SK-N-SH (cell line): ENCODE data around the gene SINHCAF. TPM values are rescaled to one million over a fixed set of nuclear protein-coding genes. Genes with fewer than 3 reads are reported as not detected.

ENCODE experiments used
- CTCF ChIA-PET: fragments of 300-600, 350-600 bp; formaldehyde crosslinking; extraction: SDS; loops from one replicate; lab custom pipeline; 2021; lab: Yijun Ruan, JAX
- POLR2A ChIA-PET: fragments of 350-600 bp; sonication (Branson Sonifier 250); formaldehyde crosslinking; extraction: SDS; loops from one replicate; lab custom pipeline; 2020; ENCODE audit warnings: antibody characterized with exemption, inconsistent platforms; lab: Yijun Ruan, JAX
- DNase-seq: peaks from one replicate; pipeline ENCODE4 v3.0.0; 2012
- H2AFZ ChIP-seq: fragments of 200-600 bp; sonication (generic); 2 replicates; pipeline ENCODE4 v1.8.1; 2016; ENCODE audit warnings: antibody characterized with exemption, mild to moderate bottlenecking, low read depth
- H3F3A ChIP-seq: fragments of 200-600 bp; sonication (generic); replicated peaks from 2 replicates; pipeline ENCODE3; 2016; ENCODE audit warnings: antibody characterized with exemption, mild to moderate bottlenecking; ENCODE audit not compliant: insufficient read depth
- H3K27ac ChIP-seq, 2 experiments: fragments of 200-500 bp in 1 of 2; fragments of 200-600 bp in 1 of 2; sonication (Bioruptor generic) in 1 of 2; sonication (generic), shearing (Covaris generic) in 1 of 2; 2 replicates each; pipeline versions ENCODE4 v1.5.1 to v1.6.1; 2014 to 2016; ENCODE audit warnings: low read depth in 2 of 2, inconsistent platforms in 1 of 2, low read length in 1 of 2, mild to moderate bottlenecking in 1 of 2, mixed read lengths in 1 of 2
- H3K27me3 ChIP-seq: fragments of 200-600 bp; sonication (generic), shearing (Covaris generic); 2 replicates; pipeline ENCODE4 v1.6.1; 2016; ENCODE audit warnings: mixed run types; ENCODE audit not compliant: insufficient read depth
- H3K36me3 ChIP-seq, 2 experiments: fragments of 200-500 bp in 1 of 2; fragments of 200-600 bp in 1 of 2; sonication (Bioruptor generic) in 1 of 2; sonication (generic) in 1 of 2; replicated peaks in 1 of 2; 2 replicates each; pipeline versions ENCODE3 to v1.5.1; 2014 to 2016; ENCODE audit warnings: low read length in 1 of 2, mild to moderate bottlenecking in 1 of 2; ENCODE audit not compliant: insufficient read depth in 2 of 2, control insufficient read depth in 1 of 2
- H3K4me1 ChIP-seq, 2 experiments: fragments of 200-500 bp in 1 of 2; fragments of 200-600 bp in 1 of 2; sonication (Bioruptor generic) in 1 of 2; sonication (generic), shearing (Covaris generic) in 1 of 2; 2 replicates each; pipeline versions ENCODE4 v1.5.1 to v1.6.1; 2014 to 2016; ENCODE audit warnings: low read depth in 1 of 2, low read length in 1 of 2, mixed run types in 1 of 2; ENCODE audit not compliant: insufficient read depth in 2 of 2, control insufficient read depth in 1 of 2
- H3K4me2 ChIP-seq: fragments of 200-600 bp; sonication (generic), shearing (Covaris generic); 2 replicates; pipeline ENCODE4 v1.6.1; 2017; ENCODE audit warnings: mixed run types
- H3K4me3 ChIP-seq, 2 experiments: fragments of 200-500 bp in 1 of 2; fragments of 200-600 bp in 1 of 2; sonication (Bioruptor generic) in 1 of 2; sonication (generic), shearing (Covaris generic) in 1 of 2; 2 replicates each; pipeline versions ENCODE4 v1.5.1 to v1.8.1; 2014 to 2016; ENCODE audit warnings: low read depth in 2 of 2, inconsistent platforms in 1 of 2, low read length in 1 of 2, mild to moderate bottlenecking in 1 of 2, mixed read lengths in 1 of 2, moderate library complexity in 1 of 2
- H3K79me2 ChIP-seq: fragments of 200-600 bp; sonication (generic); 2 replicates; pipeline ENCODE4 v1.8.1; 2017; ENCODE audit warnings: mild to moderate bottlenecking; ENCODE audit not compliant: insufficient read depth
- H3K9ac ChIP-seq: fragments of 200-600 bp; sonication (generic); 2 replicates; pipeline ENCODE4 v1.6.1; 2017; ENCODE audit warnings: mixed run types
- H3K9me2 ChIP-seq: fragments of 200-600 bp; sonication (generic); 2 replicates; pipeline ENCODE4 v1.6.1; 2017; ENCODE audit warnings: mixed run types
- H3K9me3 ChIP-seq: fragments of 200-600 bp; sonication (generic); 2 replicates; pipeline ENCODE4 v1.6.1; 2017; ENCODE audit warnings: mixed run types, mild to moderate bottlenecking, moderate library complexity
- H4K20me1 ChIP-seq: fragments of 200-600 bp; sonication (generic); 2 replicates; pipeline ENCODE4 v1.6.1; 2017; ENCODE audit warnings: mild to moderate bottlenecking, mixed run types; ENCODE audit not compliant: insufficient read depth
- CHD2 ChIP-seq: fragments of 150-350 bp; IDR thresholded peaks from 2 replicates; pipeline ENCODE4 v1.6.1; 2018; ENCODE audit warnings: low read length; ENCODE audit not compliant: partially characterized antibody
- EP300 ChIP-seq, 2 experiments: IDR thresholded peaks; 2 replicates each; pipeline versions ENCODE4 v1.4.0 to v1.6.1; 2012; ENCODE audit warnings: borderline replicate concordance in 1 of 2, low read depth in 1 of 2, low read length in 1 of 2
- EZH2phosphoT487 ChIP-seq: fragments of 200-600 bp; sonication (generic); IDR thresholded peaks from 2 replicates; pipeline ENCODE4 v1.6.1; 2017; ENCODE audit warnings: low read depth, mixed run types, mild to moderate bottlenecking, antibody characterized with exemption, moderate library complexity, borderline replicate concordance
- FOSL2 ChIP-seq: IDR thresholded peaks from 2 replicates; pipeline ENCODE4 v1.4.0; 2012; ENCODE audit warnings: low read depth, mild to moderate bottlenecking, moderate library complexity, borderline replicate concordance
- FOXJ3 ChIP-seq: sonication (generic); formaldehyde crosslinking; IDR thresholded peaks from 2 replicates; pipeline ENCODE4 v1.5.1; 2020; ENCODE audit warnings: mild to moderate bottlenecking, missing genetic modification reagents
- GABPA ChIP-seq: IDR thresholded peaks from 2 replicates; pipeline ENCODE4 v1.4.0; 2012; ENCODE audit warnings: low read depth, mild to moderate bottlenecking
- GATA2 ChIP-seq: sonication (generic); formaldehyde crosslinking; IDR thresholded peaks from 2 replicates; pipeline ENCODE4 v1.5.0; 2020; ENCODE audit warnings: mild to moderate bottlenecking, missing genetic modification reagents
- MEF2A ChIP-seq: IDR thresholded peaks from 2 replicates; pipeline ENCODE4 v1.4.0; 2012; ENCODE audit warnings: low read depth, borderline replicate concordance
- PBX3 ChIP-seq: IDR thresholded peaks from 2 replicates; pipeline ENCODE4; 2012
- POLR2AphosphoS5 ChIP-seq: IDR thresholded peaks from 2 replicates; pipeline ENCODE4 v1.6.1; 2012; ENCODE audit warnings: low read depth, low read length
- RAD21 ChIP-seq: IDR thresholded peaks from 2 replicates; pipeline ENCODE4 v1.6.1; 2012; ENCODE audit warnings: mild to moderate bottlenecking, low read length
- RXRA ChIP-seq: IDR thresholded peaks from 2 replicates; pipeline ENCODE4 v1.4.0; 2012; ENCODE audit warnings: low read depth, mild to moderate bottlenecking, borderline replicate concordance
- SMC3 ChIP-seq: IDR thresholded peaks from 2 replicates; pipeline ENCODE4 v1.6.1; 2012; ENCODE audit warnings: low read depth, low read length, improper control_type of control experiment
- TCF12 ChIP-seq: IDR thresholded peaks from 2 replicates; pipeline ENCODE4 v1.4.0; 2012
- WGBS: methylation state at CpG from one replicate; pipeline ENCODE4 v1.1.6; 2017; ENCODE audit warnings: low lambda C conversion rate; 5-methylcytosine and 5-hydroxymethylcytosine counted together
- polyA plus RNA-seq, 3 experiments: library from polyadenylated mRNA; depleted of rRNA; stranded (reverse); fragments of >200 nt; gene quantifications; 2 replicates each; pipeline ENCODE4 v1.2.3, GENCODE V29; 2012
- TF ChIP-seq, protein P1 (sequence below): fragments of 200-600 bp; sonication (generic); IDR thresholded peaks from 2 replicates; pipeline ENCODE4 v1.6.1; 2017; ENCODE audit warnings: antibody characterized with exemption, mild to moderate bottlenecking, moderate library complexity
- TF ChIP-seq, protein P2 (sequence below): fragments of 150-350 bp; IDR thresholded peaks from 2 replicates; pipeline ENCODE4 v1.6.1; 2017; ENCODE audit warnings: antibody characterized with exemption, low read length, low read depth, borderline replicate concordance
- TF ChIP-seq, protein P3 (sequence below): IDR thresholded peaks from 2 replicates; pipeline ENCODE4 v1.4.0; 2012; ENCODE audit warnings: low read depth
- TF ChIP-seq, protein P4 (sequence below): fragments of 150-350 bp; IDR thresholded peaks from 2 replicates; pipeline ENCODE4 v1.6.1; 2016; ENCODE audit warnings: mild to moderate bottlenecking, low read depth, low read length

The SINHCAF gene
- polyA plus RNA-seq, 1 of the 3 experiments (the other 2 are of a cell fraction) = 22.2 TPM

GRCh38 chr12:31298515-31298910, 27.4 kb downstream of the SINHCAF start:
- H3F3A ChIP-seq = no peaks in the 10 kb centered on the region
- WGBS = 94% methylated on average over 2 of the region's 2 CpGs
- no peaks in the 10 kb centered on the region for H3K27me3 ChIP-seq
- H4K20me1 ChIP-seq = no peaks in the 10 kb centered on the region
- DNase-seq = no peak
- CTCF ChIA-PET = interaction anchor here (0.9 to 2.5 kb wide), 3 partner anchors 27 to 60 kb away, joined by 3 to 14 read pairs (median 6); no protein-coding TSS in a partner anchor
- TF ChIP-seq GATA2 (CRISPR knock-in tag) (no peak), EZH2phosphoT487 (no peak), RAD21 (no peak), CHD2 (no peak)
- TF ChIP-seq, protein P1, sequence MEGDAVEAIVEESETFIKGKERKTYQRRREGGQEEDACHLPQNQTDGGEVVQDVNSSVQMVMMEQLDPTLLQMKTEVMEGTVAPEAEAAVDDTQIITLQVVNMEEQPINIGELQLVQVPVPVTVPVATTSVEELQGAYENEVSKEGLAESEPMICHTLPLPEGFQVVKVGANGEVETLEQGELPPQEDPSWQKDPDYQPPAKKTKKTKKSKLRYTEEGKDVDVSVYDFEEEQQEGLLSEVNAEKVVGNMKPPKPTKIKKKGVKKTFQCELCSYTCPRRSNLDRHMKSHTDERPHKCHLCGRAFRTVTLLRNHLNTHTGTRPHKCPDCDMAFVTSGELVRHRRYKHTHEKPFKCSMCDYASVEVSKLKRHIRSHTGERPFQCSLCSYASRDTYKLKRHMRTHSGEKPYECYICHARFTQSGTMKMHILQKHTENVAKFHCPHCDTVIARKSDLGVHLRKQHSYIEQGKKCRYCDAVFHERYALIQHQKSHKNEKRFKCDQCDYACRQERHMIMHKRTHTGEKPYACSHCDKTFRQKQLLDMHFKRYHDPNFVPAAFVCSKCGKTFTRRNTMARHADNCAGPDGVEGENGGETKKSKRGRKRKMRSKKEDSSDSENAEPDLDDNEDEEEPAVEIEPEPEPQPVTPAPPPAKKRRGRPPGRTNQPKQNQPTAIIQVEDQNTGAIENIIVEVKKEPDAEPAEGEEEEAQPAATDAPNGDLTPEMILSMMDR = no peak
- peaks cover 65% of the 10 kb centered on the region for H3K79me2 ChIP-seq
- no peaks in the 10 kb centered on the region for H3K9me3 ChIP-seq
- peaks cover 0 to 5% of the 10 kb centered on the region in 2 experiments; a peak in 2 of 4 replicates for H3K4me1 ChIP-seq
- no peak overlapping the region for H3K4me2 ChIP-seq
- peaks cover 26 to 58% of the 10 kb centered on the region in 2 experiments for H3K36me3 ChIP-seq
- H3K27ac ChIP-seq = no peak overlapping the region
- no peak overlapping the region for H3K4me3 ChIP-seq
- H2AFZ ChIP-seq = no peak overlapping the region
- H3K9me2 ChIP-seq = no peaks in the 10 kb centered on the region
- H3K9ac ChIP-seq = no peak overlapping the region
- POLR2A ChIA-PET = no interaction called here

DNA sequence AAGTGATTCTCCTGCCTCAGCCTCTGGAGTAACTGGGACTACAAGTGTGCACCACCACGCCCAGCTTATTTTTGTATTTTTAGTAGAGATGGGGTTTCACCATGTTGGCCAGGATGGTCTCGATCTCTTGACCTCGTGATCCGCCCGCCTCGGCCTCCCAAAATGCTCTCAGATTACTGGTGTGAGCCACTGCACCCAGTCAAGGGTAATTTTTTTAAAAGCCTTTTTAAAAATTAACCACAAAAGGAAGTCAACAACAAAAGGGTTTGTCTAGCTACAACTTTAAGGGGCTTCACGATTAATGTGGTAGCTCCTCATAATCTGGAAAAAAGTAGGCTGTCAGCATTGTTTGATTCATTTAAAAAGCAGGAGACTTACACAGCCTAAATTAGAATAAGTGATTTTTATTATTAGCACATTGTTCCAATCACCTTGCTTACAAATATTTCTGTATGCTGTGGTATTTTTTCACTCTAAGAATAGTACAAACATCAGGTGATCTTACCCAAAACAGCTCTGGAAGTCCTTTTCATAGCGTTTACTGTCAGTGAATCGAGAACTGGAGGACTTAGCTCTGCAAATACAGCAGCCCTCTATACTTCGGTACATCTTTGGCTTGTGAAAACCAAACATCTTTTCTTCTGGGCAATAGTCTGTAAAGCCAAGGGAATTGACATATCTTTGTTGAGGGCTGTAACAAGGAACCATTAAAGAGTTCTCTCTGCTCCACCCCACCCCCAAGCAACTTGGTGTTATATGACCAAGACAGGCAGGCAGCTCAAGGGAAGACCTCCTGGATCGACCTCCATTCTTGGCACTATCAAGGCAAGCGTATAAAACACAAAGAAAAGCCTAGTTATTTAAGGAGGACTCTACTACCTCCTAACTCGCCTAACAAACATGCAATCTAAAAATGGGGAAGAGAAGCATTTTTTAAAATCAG, 28.1 kb downstream of the SINHCAF start:
- no peak for DNase-seq
- no peak overlapping the region for H3K4me3 ChIP-seq
- H3K9me2 ChIP-seq = no peaks in the 10 kb centered on the region
- no peaks in the 10 kb centered on the region for H3F3A ChIP-seq
- H3K9ac ChIP-seq = no peak overlapping the region
- ChIA-PET POLR2A (no interaction called here), CTCF (interaction anchor here (1.6 to 2.5 kb wide), 2 partner anchors 26 to 59 kb away, joined by 6 to 14 read pairs; no protein-coding TSS in a partner anchor)
- H3K27me3 ChIP-seq = no peaks in the 10 kb centered on the region
- H2AFZ ChIP-seq = no peak overlapping the region
- H3K4me2 ChIP-seq = no peak overlapping the region
- peaks cover 60% of the 10 kb centered on the region for H3K79me2 ChIP-seq
- peaks cover 0 to 5% of the 10 kb centered on the region in 2 experiments; a peak in 2 of 4 replicates for H3K4me1 ChIP-seq
- no peak overlapping the region; a peak in 1 of 4 replicates for H3K27ac ChIP-seq
- H4K20me1 ChIP-seq = no peaks in the 10 kb centered on the region
- peaks cover 30 to 60% of the 10 kb centered on the region in 2 experiments for H3K36me3 ChIP-seq
- 94% methylated on average over 13 of the region's 13 CpGs for WGBS
- no peaks in the 10 kb centered on the region for H3K9me3 ChIP-seq
- TF ChIP-seq FOXJ3 (CRISPR knock-in tag) (no peak), MEF2A (no peak), RXRA (no peak), GATA2 (CRISPR knock-in tag) (no peak), EP300 (IDR thresholded peaks at IDR 0.05; ENCODE audit: borderline replicate concordance in 1 of 2, low read depth in 1 of 2, low read length in 1 of 2) (no peak), PBX3 (no peak), GABPA (no peak), TCF12 (no peak), SMC3 (no peak), FOSL2 (no peak), POLR2AphosphoS5 (no peak)
- TF ChIP-seq, protein P2, sequence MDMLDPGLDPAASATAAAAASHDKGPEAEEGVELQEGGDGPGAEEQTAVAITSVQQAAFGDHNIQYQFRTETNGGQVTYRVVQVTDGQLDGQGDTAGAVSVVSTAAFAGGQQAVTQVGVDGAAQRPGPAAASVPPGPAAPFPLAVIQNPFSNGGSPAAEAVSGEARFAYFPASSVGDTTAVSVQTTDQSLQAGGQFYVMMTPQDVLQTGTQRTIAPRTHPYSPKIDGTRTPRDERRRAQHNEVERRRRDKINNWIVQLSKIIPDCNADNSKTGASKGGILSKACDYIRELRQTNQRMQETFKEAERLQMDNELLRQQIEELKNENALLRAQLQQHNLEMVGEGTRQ = no peak
- TF ChIP-seq, protein P3, sequence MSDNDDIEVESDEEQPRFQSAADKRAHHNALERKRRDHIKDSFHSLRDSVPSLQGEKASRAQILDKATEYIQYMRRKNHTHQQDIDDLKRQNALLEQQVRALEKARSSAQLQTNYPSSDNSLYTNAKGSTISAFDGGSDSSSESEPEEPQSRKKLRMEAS = no peak
- TF ChIP-seq, protein P4, sequence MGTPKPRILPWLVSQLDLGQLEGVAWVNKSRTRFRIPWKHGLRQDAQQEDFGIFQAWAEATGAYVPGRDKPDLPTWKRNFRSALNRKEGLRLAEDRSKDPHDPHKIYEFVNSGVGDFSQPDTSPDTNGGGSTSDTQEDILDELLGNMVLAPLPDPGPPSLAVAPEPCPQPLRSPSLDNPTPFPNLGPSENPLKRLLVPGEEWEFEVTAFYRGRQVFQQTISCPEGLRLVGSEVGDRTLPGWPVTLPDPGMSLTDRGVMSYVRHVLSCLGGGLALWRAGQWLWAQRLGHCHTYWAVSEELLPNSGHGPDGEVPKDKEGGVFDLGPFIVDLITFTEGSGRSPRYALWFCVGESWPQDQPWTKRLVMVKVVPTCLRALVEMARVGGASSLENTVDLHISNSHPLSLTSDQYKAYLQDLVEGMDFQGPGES = no peak
